GM18508 (cell line): Measurements from ENCODE around the gene RASGRF1.
"Not testable (repeated sequence)": the region's sequence is repeated elsewhere in the genome, so short reads cannot be mapped to it uniquely, and the experiment has no call there.

Experiments used
- ATAC-seq: cut with Tn5 transposase; IDR thresholded peaks from one replicate; pipeline ENCODE4 v1.9.1; 2021; ENCODE audit warnings: moderate number of reproducible peaks; ENCODE audit not compliant: insufficient read depth, unreplicated experiment

RASGRF1 gene

GRCh38 chr15:79046691-79047404 is 43.7 kb downstream of the RASGRF1 start:
- no peak for ATAC-seq

GRCh38 chr15:79045041-79045440 is 45.5 kb downstream of the RASGRF1 start:
- no peak for ATAC-seq

GRCh38 chr15:79042213-79042928 is 48.2 kb downstream of the RASGRF1 start:
- ATAC-seq = no peak

- no peak for ATAC-seq
These were observed 48.9 kb downstream of the RASGRF1 start for GRCh38 chr15:79041601-79042168.

- no peak for ATAC-seq
These were observed 52.7 kb downstream of the RASGRF1 start for GRCh38 chr15:79037848-79038247.

GRCh38 chr15:79036323-79036722 is 54.3 kb downstream of the RASGRF1 start:
- ATAC-seq = no peak

- no peak for ATAC-seq
These were observed 54.8 kb downstream of the RASGRF1 start for GRCh38 chr15:79035814-79036213.

GRCh38 chr15:79035111-79035601 is 55.4 kb downstream of the RASGRF1 start:
- ATAC-seq = no peak

GRCh38 chr15:79034284-79034683 is 56.3 kb downstream of the RASGRF1 start:
- ATAC-seq = no peak

GRCh38 chr15:79032656-79033055 is 57.9 kb downstream of the RASGRF1 start:
- ATAC-seq = no peak

- ATAC-seq = no peak
These were observed 58.8 kb downstream of the RASGRF1 start for GRCh38 chr15:79031821-79032220.

- ATAC-seq = no peak
These were observed 59.4 kb downstream of the RASGRF1 start for GRCh38 chr15:79031201-79031600.

GRCh38 chr15:79030470-79030869 is 60.1 kb downstream of the RASGRF1 start:
- ATAC-seq = no peak

GRCh38 chr15:79028411-79028964 is 62.1 kb downstream of the RASGRF1 start:
- ATAC-seq = no peak

- no peak for ATAC-seq
These were observed 62.8 kb downstream of the RASGRF1 start for GRCh38 chr15:79027532-79028410.

GRCh38 chr15:79025802-79026201 is 64.8 kb downstream of the RASGRF1 start:
- ATAC-seq = no peak

GRCh38 chr15:79025201-79025600 is 65.4 kb downstream of the RASGRF1 start:
- no peak for ATAC-seq

GRCh38 chr15:79024493-79024892 is 66.1 kb downstream of the RASGRF1 start:
- ATAC-seq = not testable (repeated sequence)

GRCh38 chr15:79023918-79024317 is 66.7 kb downstream of the RASGRF1 start:
- no peak for ATAC-seq

- no peak for ATAC-seq
These were observed 67.1 kb downstream of the RASGRF1 start for GRCh38 chr15:79023546-79023890.
